Ectodermal cell (in vitro differentiated cells): ENCODE measurements around the gene KIF3A.

Source experiments
- H3K27ac ChIP-seq: 2 replicates; pipeline ENCODE4 v1.7.0; 2013; ENCODE audit warnings: mild to moderate bottlenecking, low read depth, low read length; ENCODE audit not compliant: insufficient read depth, poor library complexity, severe bottlenecking
- H3K27me3 ChIP-seq: 2 replicates; pipeline ENCODE4 v1.7.0; 2013; ENCODE audit warnings: mild to moderate bottlenecking, low read length; ENCODE audit not compliant: insufficient read depth, control insufficient read depth, poor library complexity, severe bottlenecking
- H3K36me3 ChIP-seq: one replicate; pipeline ENCODE4 v1.7.0; 2013; ENCODE audit warnings: low read length; ENCODE audit not compliant: control insufficient read depth, insufficient read depth
- H3K4me1 ChIP-seq: one replicate; pipeline ENCODE4 v1.7.0; 2013; ENCODE audit warnings: low read length; ENCODE audit not compliant: control insufficient read depth, insufficient read depth
- H3K4me3 ChIP-seq: 2 replicates; pipeline ENCODE4 v1.7.0; 2013; ENCODE audit warnings: low read depth, low read length, control low read depth; ENCODE audit not compliant: insufficient read depth
- H3K9me3 ChIP-seq: 2 replicates; pipeline ENCODE4 v1.7.0; 2013; ENCODE audit warnings: mild to moderate bottlenecking, low read length, moderate library complexity; ENCODE audit not compliant: control insufficient read depth
- WGBS, 2 experiments: methylation state at CpG; one replicate each; pipeline ENCODE4 v1.1.7; 2013; ENCODE audit warnings: missing lambda C conversion rate in 2 of 2; 5-methylcytosine and 5-hydroxymethylcytosine counted together

The KIF3A gene

GRCh38 chr5:132679166-132679565 lies 58.2 kb downstream of the KIF3A start:
- Histone ChIP-seq H3K4me1 (no peaks in the 10 kb centered on the region), H3K9me3 (no peaks in the 10 kb centered on the region), H3K36me3 (no peaks in the 10 kb centered on the region), H3K4me3 (no peak overlapping the region), H3K27ac (no peak overlapping the region), H3K27me3 (no peaks in the 10 kb centered on the region)
- 95 to 98% methylated on average over 7 of the region's 7 CpGs for WGBS, 2 experiments

- WGBS, 2 experiments: 94 to 98% methylated on average over 1 of the region's 1 CpG
- Histone ChIP-seq H3K4me1 (no peaks in the 10 kb centered on the region), H3K9me3 (no peaks in the 10 kb centered on the region), H3K27ac (no peak overlapping the region), H3K4me3 (no peak overlapping the region), H3K27me3 (no peaks in the 10 kb centered on the region), H3K36me3 (no peaks in the 10 kb centered on the region)
These were observed 58.6 kb downstream of the KIF3A start for GRCh38 chr5:132678735-132679134.

GRCh38 chr5:132677682-132678400 lies 59.5 kb downstream of the KIF3A start:
- WGBS, 2 experiments: 91 to 92% methylated on average over 14 of the region's 15 CpGs
- Histone ChIP-seq H3K27me3 (no peaks in the 10 kb centered on the region), H3K36me3 (no peaks in the 10 kb centered on the region), H3K4me3 (no peak overlapping the region), H3K4me1 (no peaks in the 10 kb centered on the region), H3K27ac (no peak overlapping the region), H3K9me3 (no peaks in the 10 kb centered on the region)

- H3K9me3 ChIP-seq: no peaks in the 10 kb centered on the region
- no peaks in the 10 kb centered on the region for H3K4me1 ChIP-seq
- 68 to 75% methylated on average over 7 of the region's 7 CpGs for WGBS, 2 experiments
- H3K27me3 ChIP-seq: no peaks in the 10 kb centered on the region
- no peak overlapping the region for H3K4me3 ChIP-seq
- H3K27ac ChIP-seq: no peak overlapping the region
- no peaks in the 10 kb centered on the region for H3K36me3 ChIP-seq
These were observed 60.2 kb downstream of the KIF3A start for GRCh38 chr5:132677191-132677590.

GRCh38 chr5:132675936-132676689 lies 61.2 kb downstream of the KIF3A start:
- no peaks in the 10 kb centered on the region for H3K27me3 ChIP-seq
- 94 to 96% methylated on average over 11 of the region's 11 CpGs for WGBS, 2 experiments
- H3K4me1 ChIP-seq: no peaks in the 10 kb centered on the region
- H3K9me3 ChIP-seq: peaks cover under 1% of the 10 kb centered on the region
- no peak overlapping the region for H3K4me3 ChIP-seq
- H3K27ac ChIP-seq: no peak overlapping the region
- H3K36me3 ChIP-seq: no peaks in the 10 kb centered on the region

GRCh38 chr5:132674671-132675506 lies 62.5 kb downstream of the KIF3A start:
- peaks cover 3% of the 10 kb centered on the region for H3K9me3 ChIP-seq
- no peaks in the 10 kb centered on the region for H3K27me3 ChIP-seq
- 91% methylated on average over 13 of the region's 13 CpGs for WGBS, 2 experiments
- H3K27ac ChIP-seq: no peak overlapping the region
- H3K4me3 ChIP-seq: no peak overlapping the region
- no peaks in the 10 kb centered on the region for H3K36me3 ChIP-seq
- H3K4me1 ChIP-seq: no peaks in the 10 kb centered on the region

GRCh38 chr5:132673939-132674630 lies 63.3 kb downstream of the KIF3A start, which contains the start of gene IL4:
Gene IL4, plus strand, starts transcription at chr5:132673989. Its CDS starts 62 bp downstream, at chr5:132674051.
- 91 to 93% methylated on average over 14 of the region's 14 CpGs for WGBS, 2 experiments
- H3K36me3 ChIP-seq: no peaks in the 10 kb centered on the region
- no peaks in the 10 kb centered on the region for H3K27me3 ChIP-seq
- no peaks in the 10 kb centered on the region for H3K4me1 ChIP-seq
- peaks cover 3% of the 10 kb centered on the region for H3K9me3 ChIP-seq
- H3K27ac ChIP-seq: no peak within 1 kb of the TSS
- no peak within 1 kb of the TSS for H3K4me3 ChIP-seq

GRCh38 chr5:132673488-132673887 lies 63.9 kb downstream of the KIF3A start:
- Histone ChIP-seq H3K27me3 (no peaks in the 10 kb centered on the region), H3K27ac (no peak overlapping the region), H3K4me1 (no peaks in the 10 kb centered on the region), H3K4me3 (no peak overlapping the region), H3K9me3 (peaks cover 3% of the 10 kb centered on the region), H3K36me3 (no peaks in the 10 kb centered on the region)
- WGBS, 2 experiments: 82 to 100% methylated on average over 1 of the region's 1 CpG

- no peaks in the 10 kb centered on the region for H3K27me3 ChIP-seq
- no peaks in the 10 kb centered on the region for H3K36me3 ChIP-seq
- H3K27ac ChIP-seq: no peak overlapping the region
- H3K4me1 ChIP-seq: no peaks in the 10 kb centered on the region
- WGBS, 2 experiments: 91 to 93% methylated on average over 3 of the region's 3 CpGs
- H3K9me3 ChIP-seq: peaks cover 3% of the 10 kb centered on the region
- H3K4me3 ChIP-seq: no peak overlapping the region
These were observed 66.3 kb downstream of the KIF3A start for GRCh38 chr5:132671000-132671399.
